PC-3 (cell line): ENCODE results near the gene LSM3. TPM values are rescaled to one million over a fixed set of nuclear protein-coding genes. Genes with fewer than 3 reads are reported as not detected.

Experiments used
- ATAC-seq: fragments of 200-7000 bp; cut with Tn5 transposase; 2 replicates; pipeline ENCODE4 v1.9.1; 2020; ENCODE audit warnings: mild to moderate bottlenecking, moderate library complexity
- BruUV-seq: library from RNA; stranded (reverse); fragments of 400-500 nt; replicated peaks from 2 replicates; lab custom pipeline; 2021; lab: Mats Ljungman, UMichigan
- CTCF ChIA-PET: fragments of 300-600 bp; sonication (Branson Sonifier 250); formaldehyde crosslinking; loops from one replicate; lab custom pipeline; 2022; ENCODE audit warnings: antibody characterized with exemption; lab: Charles Lee
- POLR2A ChIA-PET: fragments of 300-600 bp; sonication (Branson Sonifier 250); formaldehyde crosslinking; loops from one replicate; lab custom pipeline; 2022; ENCODE audit warnings: antibody characterized with exemption; ENCODE audit not compliant: unreplicated experiment; lab: Charles Lee
- DNase-seq: peaks from one replicate; pipeline ENCODE4 v3.0.0-alpha.2; 2015
- H2AFZ ChIP-seq: fragments of 300-600 bp; sonication (generic); 2 replicates; pipeline ENCODE4 v1.6.0; 2016; ENCODE audit warnings: antibody characterized with exemption, low read length
- H3F3A ChIP-seq: fragments of 300-600 bp; sonication (generic); one replicate; pipeline ENCODE4 v1.6.0; 2017; ENCODE audit warnings: antibody characterized with exemption, low read length, control low read depth, mild to moderate bottlenecking; ENCODE audit not compliant: unreplicated experiment
- H3K27ac ChIP-seq: fragments of 300-600 bp; sonication (generic); 2 replicates; pipeline ENCODE4 v1.5.1; 2016; ENCODE audit warnings: mild to moderate bottlenecking, low read length
- H3K27me3 ChIP-seq: fragments of 300-600 bp; sonication (generic); 2 replicates; pipeline ENCODE4 v1.6.1; 2016; ENCODE audit warnings: low read length, mixed read lengths
- H3K36me3 ChIP-seq: fragments of 300-600 bp; sonication (generic); 2 replicates; pipeline ENCODE4 v1.6.1; 2016; ENCODE audit warnings: low read depth, mixed run types, low read length, mixed read lengths
- H3K4me1 ChIP-seq: fragments of 300-600 bp; sonication (generic); 2 replicates; pipeline ENCODE4 v1.5.1; 2016; ENCODE audit warnings: low read length; ENCODE audit not compliant: insufficient read depth
- H3K4me2 ChIP-seq: fragments of 300-600 bp; sonication (generic); 2 replicates; pipeline ENCODE4 v1.6.0; 2016; ENCODE audit warnings: low read length
- H3K4me3 ChIP-seq: fragments of 300-600 bp; sonication (generic); 2 replicates; pipeline ENCODE4 v1.5.1; 2016; ENCODE audit warnings: mild to moderate bottlenecking, low read length, mixed read lengths
- H3K79me2 ChIP-seq: fragments of 300-600 bp; sonication (generic); 2 replicates; pipeline ENCODE4 v1.6.1; 2017; ENCODE audit warnings: low read length, mixed read lengths
- H3K9ac ChIP-seq: fragments of 300-600 bp; sonication (generic); 2 replicates; pipeline ENCODE4 v1.6.0; 2016; ENCODE audit warnings: mild to moderate bottlenecking, low read length
- H3K9me2 ChIP-seq: fragments of 300-600 bp; sonication (generic); replicated peaks from 2 replicates; pipeline ENCODE4 v1.6.1; 2016; ENCODE audit warnings: mixed run types, low read length, mixed read lengths
- H3K9me3 ChIP-seq: fragments of 300-600 bp; sonication (generic); 2 replicates; pipeline ENCODE4 v1.6.1; 2016; ENCODE audit warnings: low read length, mixed read lengths
- H4K20me1 ChIP-seq: fragments of 300-600 bp; sonication (generic); 2 replicates; pipeline ENCODE4 v1.6.1; 2016; ENCODE audit warnings: low read length, mixed read lengths
- EZH2 ChIP-seq: fragments of 300-600 bp; sonication (generic); IDR thresholded peaks from one replicate; pipeline ENCODE4 v1.6.1; 2017; ENCODE audit warnings: antibody characterized with exemption, mild to moderate bottlenecking, low read length; ENCODE audit not compliant: unreplicated experiment
- EZH2phosphoT487 ChIP-seq: fragments of 300-600 bp; sonication (generic); IDR thresholded peaks from 2 replicates; pipeline ENCODE4 v1.6.1; 2018; ENCODE audit warnings: mild to moderate bottlenecking, antibody characterized with exemption, low read length, borderline replicate concordance
- intact Hi-C: fragments of 100-400 bp; cut with micrococcal nuclease; formaldehyde crosslinking; loops from 2 replicates; pipeline ENCODE4 v1.9.0; 2023
- total RNA-seq: library from RNA; depleted of rRNA; stranded (reverse); fragments of >200 nt; gene quantifications from 2 replicates; pipeline ENCODE4 v1.2.3, GENCODE V29; 2014
- TF ChIP-seq, protein P1 (sequence below): fragments of 300-600 bp; sonication (generic); conservative IDR thresholded peaks from 2 replicates; pipeline ENCODE4 v1.5.1; 2017; ENCODE audit warnings: antibody characterized with exemption, low read depth, mild to moderate bottlenecking, low read length

The LSM3 gene
- total RNA-seq, 1 experiment from 2014 or later = 27.2 TPM

GRCh38 chr3:14141144-14141543, 37.5 kb upstream of the LSM3 start:
- ATAC-seq (no peak), DNase-seq (no peak)
- peaks cover 8% of the 10 kb centered on the region for H3F3A ChIP-seq
- no peaks in the 10 kb centered on the region for H4K20me1 ChIP-seq
- CTCF ChIA-PET = no interaction called here
- TF ChIP-seq EZH2 (no peak), EZH2phosphoT487 (no peak)
- TF ChIP-seq, protein P1, sequence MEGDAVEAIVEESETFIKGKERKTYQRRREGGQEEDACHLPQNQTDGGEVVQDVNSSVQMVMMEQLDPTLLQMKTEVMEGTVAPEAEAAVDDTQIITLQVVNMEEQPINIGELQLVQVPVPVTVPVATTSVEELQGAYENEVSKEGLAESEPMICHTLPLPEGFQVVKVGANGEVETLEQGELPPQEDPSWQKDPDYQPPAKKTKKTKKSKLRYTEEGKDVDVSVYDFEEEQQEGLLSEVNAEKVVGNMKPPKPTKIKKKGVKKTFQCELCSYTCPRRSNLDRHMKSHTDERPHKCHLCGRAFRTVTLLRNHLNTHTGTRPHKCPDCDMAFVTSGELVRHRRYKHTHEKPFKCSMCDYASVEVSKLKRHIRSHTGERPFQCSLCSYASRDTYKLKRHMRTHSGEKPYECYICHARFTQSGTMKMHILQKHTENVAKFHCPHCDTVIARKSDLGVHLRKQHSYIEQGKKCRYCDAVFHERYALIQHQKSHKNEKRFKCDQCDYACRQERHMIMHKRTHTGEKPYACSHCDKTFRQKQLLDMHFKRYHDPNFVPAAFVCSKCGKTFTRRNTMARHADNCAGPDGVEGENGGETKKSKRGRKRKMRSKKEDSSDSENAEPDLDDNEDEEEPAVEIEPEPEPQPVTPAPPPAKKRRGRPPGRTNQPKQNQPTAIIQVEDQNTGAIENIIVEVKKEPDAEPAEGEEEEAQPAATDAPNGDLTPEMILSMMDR = no peak
- BruUV-seq = no TSS peak
- H3K4me3 ChIP-seq = no peak overlapping the region
- no peaks in the 10 kb centered on the region for H3K9me2 ChIP-seq
- H3K27me3 ChIP-seq = no peaks in the 10 kb centered on the region
- H3K36me3 ChIP-seq = peaks cover 19% of the 10 kb centered on the region
- no peaks in the 10 kb centered on the region for H3K9me3 ChIP-seq
- no peak overlapping the region for H3K4me2 ChIP-seq
- POLR2A ChIA-PET = no interaction called here
- H3K4me1 ChIP-seq = peaks cover 51% of the 10 kb centered on the region
- no peak overlapping the region for H2AFZ ChIP-seq
- no peak overlapping the region for H3K27ac ChIP-seq
- H3K9ac ChIP-seq = no peak overlapping the region
- intact Hi-C loops = no loop called here
- H3K79me2 ChIP-seq = no peaks in the 10 kb centered on the region

GRCh38 chr3:14141602-14142341, 36.8 kb upstream of the LSM3 start:
- H3K27me3 ChIP-seq = no peaks in the 10 kb centered on the region
- H3K79me2 ChIP-seq = no peaks in the 10 kb centered on the region
- CTCF ChIA-PET = no interaction called here
- DNase-seq (no peak), ATAC-seq (no peak)
- POLR2A ChIA-PET = no interaction called here
- TF ChIP-seq EZH2phosphoT487 (no peak), EZH2 (no peak)
- TF ChIP-seq, protein P1 = no peak
- H3F3A ChIP-seq = peaks cover 8% of the 10 kb centered on the region
- H2AFZ ChIP-seq = no peak overlapping the region
- peaks cover 45% of the 10 kb centered on the region for H3K4me1 ChIP-seq
- no TSS peak for BruUV-seq
- H4K20me1 ChIP-seq = no peaks in the 10 kb centered on the region
- no peak overlapping the region for H3K4me2 ChIP-seq
- peaks cover 16% of the 10 kb centered on the region; the same call in 1 of the 2 replicates for H3K36me3 ChIP-seq
- H3K9ac ChIP-seq = no peak overlapping the region
- H3K9me2 ChIP-seq = no peaks in the 10 kb centered on the region
- no peak overlapping the region for H3K27ac ChIP-seq
- no peaks in the 10 kb centered on the region for H3K9me3 ChIP-seq
- no peak overlapping the region for H3K4me3 ChIP-seq
- intact Hi-C loops = no loop called here
